ENCODE results near the gene TAGLN2.

DNA sequence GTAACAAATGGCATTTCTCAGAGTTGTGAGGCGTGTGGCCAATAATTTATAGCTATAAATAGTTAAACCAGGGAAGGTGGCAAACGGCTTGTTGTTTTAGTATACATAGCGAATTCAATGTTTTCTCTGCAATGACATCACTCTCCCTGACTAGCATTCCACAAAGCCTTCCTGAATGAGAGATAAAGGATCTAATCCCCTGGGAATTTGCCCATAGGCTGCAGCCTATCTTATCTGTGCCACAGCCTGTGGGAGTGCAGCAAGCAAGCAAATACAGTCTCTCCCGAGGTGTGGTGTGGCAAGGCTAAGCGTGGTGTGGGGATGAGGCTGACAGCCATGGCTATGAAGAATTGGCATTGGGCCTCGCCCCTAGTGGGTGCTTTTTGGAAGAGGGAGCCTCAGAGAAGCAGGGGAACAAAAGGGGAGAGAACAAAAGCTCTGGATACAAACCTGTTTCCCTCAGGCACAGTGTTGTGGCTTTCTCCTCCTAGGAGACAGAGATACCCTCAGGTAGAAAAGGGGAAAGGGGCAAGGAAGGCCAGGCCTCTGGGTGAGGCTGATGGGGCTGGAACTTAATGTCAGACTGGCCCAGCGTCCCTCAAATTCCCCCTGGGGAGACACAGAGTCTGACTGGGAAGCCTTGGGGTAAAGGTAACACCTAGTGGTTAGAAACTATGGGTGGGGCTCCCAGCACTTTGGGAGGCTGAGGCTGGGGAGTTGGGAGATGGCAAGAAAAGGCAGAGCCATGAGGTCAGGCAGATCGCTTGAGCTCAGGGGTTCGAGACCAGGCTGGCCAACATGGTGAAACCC is 8.9 kb downstream of the TAGLN2 start:
- TF ChIP-seq POLR2AphosphoS2 (conservative IDR thresholded peaks at IDR 0.05; ENCODE audit: low read length) (peak; percentile 94), BHLHE40 (IDR thresholded peaks at IDR 0.05; ENCODE audit: low read depth, low read length) (no peak), RNF2 (IDR thresholded peaks at IDR 0.05; ENCODE audit: borderline replicate concordance, low read depth) (no peak), SREBF2 (IDR thresholded peaks at IDR 0.05) (no peak), ZFP36 (IDR thresholded peaks at IDR 0.05; ENCODE audit: borderline replicate concordance, partially characterized antibody) (no peak), POLR2A (IDR thresholded peaks at IDR 0.05; ENCODE audit: low read length) (no peak)
- TF ChIP-seq, protein P1, sequence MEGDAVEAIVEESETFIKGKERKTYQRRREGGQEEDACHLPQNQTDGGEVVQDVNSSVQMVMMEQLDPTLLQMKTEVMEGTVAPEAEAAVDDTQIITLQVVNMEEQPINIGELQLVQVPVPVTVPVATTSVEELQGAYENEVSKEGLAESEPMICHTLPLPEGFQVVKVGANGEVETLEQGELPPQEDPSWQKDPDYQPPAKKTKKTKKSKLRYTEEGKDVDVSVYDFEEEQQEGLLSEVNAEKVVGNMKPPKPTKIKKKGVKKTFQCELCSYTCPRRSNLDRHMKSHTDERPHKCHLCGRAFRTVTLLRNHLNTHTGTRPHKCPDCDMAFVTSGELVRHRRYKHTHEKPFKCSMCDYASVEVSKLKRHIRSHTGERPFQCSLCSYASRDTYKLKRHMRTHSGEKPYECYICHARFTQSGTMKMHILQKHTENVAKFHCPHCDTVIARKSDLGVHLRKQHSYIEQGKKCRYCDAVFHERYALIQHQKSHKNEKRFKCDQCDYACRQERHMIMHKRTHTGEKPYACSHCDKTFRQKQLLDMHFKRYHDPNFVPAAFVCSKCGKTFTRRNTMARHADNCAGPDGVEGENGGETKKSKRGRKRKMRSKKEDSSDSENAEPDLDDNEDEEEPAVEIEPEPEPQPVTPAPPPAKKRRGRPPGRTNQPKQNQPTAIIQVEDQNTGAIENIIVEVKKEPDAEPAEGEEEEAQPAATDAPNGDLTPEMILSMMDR (IDR thresholded peaks at IDR 0.05) = no peak

All from A549 (cell line).